ENCODE results near the gene CMSS1. TPM values are rescaled to one million over a fixed set of nuclear protein-coding genes. Genes with fewer than 3 reads are reported as not detected.

CMSS1 gene
- total and polyA plus RNA-seq, 2 donors (not counting 1 experiment from before 2014, with no cell fraction given), result 7.3 to 22.8 TPM

GRCh38 chr3:99810403-99810802 is 7.3 kb upstream of the CMSS1 start:
- CTCF ChIA-PET, result interaction anchor here (0.8 to 1.8 kb wide), 3 partner anchors 9 to 33 kb away, joined by 3 to 6 read pairs (median 3); no protein-coding TSS in a partner anchor
- Histone ChIP-seq H3K4me3 (ENCODE audit: control extremely low read depth in 1 of 5, extremely low read depth in 1 of 5, insufficient read depth in 1 of 5, low read depth in 2 of 5, low read length in 4 of 5) (no peak overlapping the region), H3K27me3 (replicated peaks in 1 of 4; ENCODE audit: control extremely low read depth in 1 of 4, control insufficient read depth in 3 of 4, insufficient read depth in 4 of 4, low read length in 3 of 4) (no peaks in the 10 kb centered on the region), H2AFZ (ENCODE audit: insufficient read depth, low read depth, low read length, poor library complexity, severe bottlenecking) (no peak overlapping the region), H3K36me3 (replicated peaks in 1 of 2; ENCODE audit: control extremely low read depth in 1 of 2, control insufficient read depth in 1 of 2, extremely low read depth in 1 of 2, insufficient read depth in 2 of 2, low read length in 1 of 2) (no peaks in the 10 kb centered on the region), H3K9me3 (ENCODE audit: control extremely low read depth in 1 of 3, control insufficient read depth in 2 of 3, insufficient read depth in 1 of 3, low read length in 2 of 3) (peaks cover 0 to 6% (median 5%) of the 10 kb centered on the region in 3 donors), H4K20me1 (ENCODE audit: control insufficient read depth, insufficient read depth, low read length, poor library complexity, severe bottlenecking) (no peaks in the 10 kb centered on the region), H3K4me2 (replicated peaks; ENCODE audit: low read depth, low read length, poor library complexity, severe bottlenecking) (no peak overlapping the region), H3K4me1 (ENCODE audit: control insufficient read depth in 2 of 2, insufficient read depth in 2 of 2, low read length in 2 of 2) (no peaks in the 10 kb centered on the region), H3K9ac (ENCODE audit: low read length) (no peak overlapping the region), H3K27ac (ENCODE audit: low read length in 2 of 2) (no peak overlapping the region), H3K79me2 (ENCODE audit: control insufficient read depth, insufficient read depth, low read length) (no peaks in the 10 kb centered on the region)
- Mint-ChIP-seq H3K4me1 (peaks cover under 1% of the 10 kb centered on the region), H3K27ac (no peak overlapping the region), H3K9me3 (ENCODE audit: insufficient read depth) (peaks cover 5% of the 10 kb centered on the region), H3K27me3 (no peaks in the 10 kb centered on the region), H3K4me3 (no peak overlapping the region)
- WGBS (ENCODE audit: insufficient coverage), result no CpG with 5 or more reads among the region's 1 CpG
- no peak for ATAC-seq (ENCODE audit: low read depth)
- POLR2A ChIA-PET, result no interaction called here
- intact Hi-C loops (cut with micrococcal nuclease), result loop anchor here (10.0 kb wide), 1 partner anchor 1216 kb away; the partner anchor contains the start of gene CPOX
- DNase-seq, result no peak
- TF ChIP-seq EZH2 (IDR thresholded peaks at IDR 0.05; ENCODE audit: borderline replicate concordance, insufficient read depth, low read depth, low read length, poor library complexity, severe bottlenecking) (no peak), CTCF (IDR thresholded peaks at IDR 0.05) (no peak)

DNA sequence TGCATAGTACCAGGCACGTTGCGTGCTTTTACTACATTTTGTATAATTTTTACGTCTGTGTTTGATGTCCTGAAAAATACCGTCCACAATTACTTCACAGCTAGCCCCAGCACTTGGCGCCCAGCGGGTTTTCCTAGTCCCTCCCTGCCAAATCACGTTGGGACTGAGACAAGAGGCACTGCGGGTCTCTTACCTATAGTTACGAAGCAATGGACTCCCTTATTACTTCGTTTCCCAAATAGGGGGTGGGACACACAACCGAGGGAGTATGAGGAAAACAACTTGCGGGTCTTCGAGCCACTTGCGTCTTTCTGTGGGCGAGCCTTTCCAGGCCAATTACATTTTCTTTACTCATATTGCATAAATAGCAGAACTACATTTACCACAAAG is 620 bp upstream of the CMSS1 start:
- H3K4me1 Mint-ChIP-seq, result peaks cover 39% of the 10 kb centered on the region

More for the DNA sequence above, 620 bp upstream of the CMSS1 start:
- TF ChIP-seq EZH2 (IDR thresholded peaks at IDR 0.05; ENCODE audit: borderline replicate concordance, insufficient read depth, low read depth, low read length, poor library complexity, severe bottlenecking) (no peak), CTCF (IDR thresholded peaks at IDR 0.05) (no peak)
- no peaks in the 10 kb centered on the region for H3K9me3 ChIP-seq (ENCODE audit: control extremely low read depth in 1 of 3, control insufficient read depth in 2 of 3, insufficient read depth in 1 of 3, low read length in 2 of 3)
- POLR2A ChIA-PET, result interaction anchor here (1.4 kb wide), 1 partner anchor 444 kb away, joined by 8 read pairs; the partner anchor contains the start of gene TBC1D23
- Mint-ChIP-seq H3K27ac (peak overlapping the region; percentile 100), H3K4me3 (peak overlapping the region; percentile 99), H3K9me3 (ENCODE audit: insufficient read depth) (no peaks in the 10 kb centered on the region), H3K27me3 (no peaks in the 10 kb centered on the region)
- H3K9ac ChIP-seq (ENCODE audit: low read length), result peak overlapping the region; percentile 85
- peaks cover 16 to 17% of the 10 kb centered on the region in 2 donors for H3K4me1 ChIP-seq (ENCODE audit: control insufficient read depth in 2 of 2, insufficient read depth in 2 of 2, low read length in 2 of 2)
- no peaks in the 10 kb centered on the region for H3K27me3 ChIP-seq (replicated peaks in 1 of 4; ENCODE audit: control extremely low read depth in 1 of 4, control insufficient read depth in 3 of 4, insufficient read depth in 4 of 4, low read length in 3 of 4)
- H3K4me2 ChIP-seq (replicated peaks; ENCODE audit: low read depth, low read length, poor library complexity, severe bottlenecking), result peak overlapping the region; percentile 70
- no peaks in the 10 kb centered on the region for H3K36me3 ChIP-seq (replicated peaks in 1 of 2; ENCODE audit: control extremely low read depth in 1 of 2, control insufficient read depth in 1 of 2, extremely low read depth in 1 of 2, insufficient read depth in 2 of 2, low read length in 1 of 2)
- no peaks in the 10 kb centered on the region for H4K20me1 ChIP-seq (ENCODE audit: control insufficient read depth, insufficient read depth, low read length, poor library complexity, severe bottlenecking)
- intact Hi-C loops (cut with micrococcal nuclease), result loop anchor here (1.0 to 10.0 kb wide), 9 partner anchors 14 to 1755 kb away; partner anchors contain the start of genes CLDND1, CPOX, LNP1 and NIT2
- ATAC-seq (ENCODE audit: low read depth), result no peak
- peak overlapping the region; percentile 72 for H2AFZ ChIP-seq (ENCODE audit: insufficient read depth, low read depth, low read length, poor library complexity, severe bottlenecking)
- CTCF ChIA-PET, result interaction anchor here (0.6 to 1.9 kb wide), 8 partner anchors 8 to 775 kb away, joined by 3 to 16 read pairs (median 4); partner anchors contain the start of gene NIT2
- peak overlapping the region; percentile 71 to 99 (median 89) for H3K4me3 ChIP-seq (ENCODE audit: control extremely low read depth in 1 of 5, extremely low read depth in 1 of 5, insufficient read depth in 1 of 5, low read depth in 2 of 5, low read length in 4 of 5)
- peaks cover 25% of the 10 kb centered on the region for H3K79me2 ChIP-seq (ENCODE audit: control insufficient read depth, insufficient read depth, low read length)
- WGBS (ENCODE audit: insufficient coverage), result 2% methylated on average over 8 of the region's 15 CpGs
- DNase-seq, result no peak
- H3K27ac ChIP-seq (ENCODE audit: low read length in 2 of 2), result peak overlapping the region; percentile 85 to 91

Data from B cell (primary cell).